GM12878 (cell line): ENCODE measurements around the gene PPIG. TPM values are rescaled to one million over a fixed set of nuclear protein-coding genes. Genes with fewer than 3 reads are reported as not detected.
"Not testable (repeated sequence)": the region's sequence is repeated elsewhere in the genome, so short reads cannot be mapped to it uniquely, and the experiment has no call there.

Experiments used
- ATAC-seq: fragments of 200-7000 bp; cut with Tn5 transposase; 3 replicates; pipeline ENCODE4 v1.9.1; 2020; ENCODE audit warnings: mild to moderate bottlenecking, moderate library complexity
- BruUV-seq: library from RNA; stranded (reverse); fragments of 400-500 nt; replicated peaks from 2 replicates; lab custom pipeline; 2021; lab: Mats Ljungman, UMichigan
- CTCF ChIA-PET: fragments of 300-600 bp; sonication (Branson Sonifier 250); formaldehyde crosslinking; extraction: SDS; loops from one replicate; lab custom pipeline; 2021; ENCODE audit warnings: inconsistent platforms; lab: Yijun Ruan, JAX
- POLR2A ChIA-PET: fragments of 350-600 bp; formaldehyde crosslinking; extraction: SDS; loops from one replicate; lab custom pipeline; 2021; ENCODE audit warnings: inconsistent platforms; lab: Charles Lee
- RAD21 ChIA-PET: fragments of 300-600 bp; sonication (Branson Sonifier 250); formaldehyde crosslinking; loops from one replicate; lab custom pipeline; 2023; ENCODE audit warnings: antibody characterized with exemption; ENCODE audit not compliant: unreplicated experiment; lab: Charles Lee
- SMC1A ChIA-PET: fragments of 300-600 bp; sonication (Branson Sonifier 250); formaldehyde crosslinking; loops from one replicate; lab custom pipeline; 2023; ENCODE audit not compliant: unreplicated experiment, uncharacterized antibody; lab: Charles Lee
- DNase-seq: peaks from one replicate; pipeline ENCODE4 v3.0.0-alpha.2; 2011; ENCODE audit warnings: low read depth, low spot score
- FAIRE-seq: peaks from 3 replicates; lab custom pipeline; 2011; peaks lifted over from hg19 to GRCh38; lab: Jason Lieb, UNC
- H2AFZ ChIP-seq: 2 replicates; pipeline ENCODE4 v1.6.0; 2011; ENCODE audit warnings: low read depth, low read length, control low read depth; ENCODE audit not compliant: control insufficient read depth
- H3K27ac ChIP-seq: 2 replicates; pipeline ENCODE4 v1.5.1; 2011; ENCODE audit warnings: control low read depth; ENCODE audit not compliant: control insufficient read depth, insufficient read depth
- H3K27me3 ChIP-seq, 2 experiments: replicated peaks in 1 of 2; 2 replicates each; pipeline versions ENCODE4 v1.6.0 to v1.6.1; 2011; ENCODE audit warnings: low read length in 1 of 2; ENCODE audit not compliant: control insufficient read depth in 2 of 2, insufficient read depth in 2 of 2
- H3K36me3 ChIP-seq, 2 experiments: 2 replicates each; pipeline ENCODE4 v1.5.1; 2011; ENCODE audit warnings: low read length in 1 of 2; ENCODE audit not compliant: control insufficient read depth in 2 of 2, insufficient read depth in 2 of 2
- H3K4me1 ChIP-seq: 2 replicates; pipeline ENCODE4 v1.6.1; 2011; ENCODE audit warnings: mild to moderate bottlenecking, low read length, moderate library complexity, mixed read lengths; ENCODE audit not compliant: control insufficient read depth, insufficient read depth
- H3K4me2 ChIP-seq: 2 replicates; pipeline ENCODE4 v1.6.0; 2011; ENCODE audit warnings: control low read depth; ENCODE audit not compliant: control insufficient read depth, insufficient read depth
- H3K4me3 ChIP-seq: fragments of 200-600 bp; sonication (generic); 2 replicates; pipeline ENCODE4 v1.5.1; 2016
- H3K79me2 ChIP-seq: 2 replicates; pipeline ENCODE4 v1.6.0; 2011; ENCODE audit warnings: low read length; ENCODE audit not compliant: control insufficient read depth, insufficient read depth
- H3K9ac ChIP-seq: 2 replicates; pipeline ENCODE4 v1.8.0; 2011; ENCODE audit warnings: low read length, control low read depth, mixed read lengths; ENCODE audit not compliant: control insufficient read depth, insufficient read depth
- H3K9me3 ChIP-seq: replicated peaks from 3 replicates; pipeline ENCODE4 v1.5.1; 2011; ENCODE audit warnings: mild to moderate bottlenecking, low read length; ENCODE audit not compliant: control insufficient read depth, insufficient read depth
- H4K20me1 ChIP-seq: 2 replicates; pipeline ENCODE4 v1.6.0; 2011; ENCODE audit not compliant: control insufficient read depth, insufficient read depth
- EP300 ChIP-seq, 2 experiments: fragments of 150-350 bp in 1 of 2; IDR thresholded peaks; 2 replicates each; pipeline ENCODE4 v1.6.1; 2011 to 2012; ENCODE audit warnings: low read depth in 2 of 2, low read length in 2 of 2, borderline replicate concordance in 1 of 2, improper control_type of control experiment in 1 of 2, inconsistent platforms in 1 of 2; ENCODE audit not compliant: control insufficient read depth in 1 of 2
- EZH2 ChIP-seq: IDR thresholded peaks from 2 replicates; pipeline ENCODE4 v1.6.1; 2012; ENCODE audit warnings: low read depth, mild to moderate bottlenecking, control low read depth, inconsistent platforms, low read length, borderline replicate concordance; ENCODE audit not compliant: control insufficient read depth
- FOXK2 ChIP-seq: fragments of 450-650 bp; IDR thresholded peaks from 2 replicates; pipeline ENCODE4 v1.6.1; 2017; ENCODE audit warnings: mild to moderate bottlenecking, moderate library complexity
- GABPA ChIP-seq: IDR thresholded peaks from 2 replicates; pipeline ENCODE4 v1.6.1; 2014; ENCODE audit warnings: antibody characterized with exemption, low read depth, mild to moderate bottlenecking, inconsistent platforms
- IKZF2 ChIP-seq, 2 experiments: fragments of 450-650 bp; IDR thresholded peaks; 2 replicates each; pipeline ENCODE4 v1.6.1; 2017; ENCODE audit warnings: mild to moderate bottlenecking in 2 of 2, moderate library complexity in 2 of 2
- KLF5 ChIP-seq: fragments of 450-650 bp; IDR thresholded peaks from 2 replicates; pipeline ENCODE4 v1.6.1; 2014; ENCODE audit warnings: mild to moderate bottlenecking; ENCODE audit not compliant: partially characterized antibody
- NR2C2 ChIP-seq: IDR thresholded peaks from 2 replicates; pipeline ENCODE4 v1.6.1; 2011; ENCODE audit warnings: borderline replicate concordance, low read depth; ENCODE audit not compliant: control insufficient read depth, insufficient read length
- PML ChIP-seq: IDR thresholded peaks from 2 replicates; pipeline ENCODE4 v1.6.1; 2012; ENCODE audit warnings: low read length, inconsistent platforms
- RAD51 ChIP-seq: fragments of 450-650 bp; IDR thresholded peaks from 2 replicates; pipeline ENCODE4 v1.6.1; 2016; ENCODE audit warnings: moderate library complexity, mild to moderate bottlenecking, inconsistent platforms
- RB1 ChIP-seq: fragments of 450-650 bp; formaldehyde crosslinking; IDR thresholded peaks from 2 replicates; pipeline ENCODE4 v1.6.1; 2017; ENCODE audit warnings: mild to moderate bottlenecking, borderline replicate concordance
- RUNX3 ChIP-seq: IDR thresholded peaks from 2 replicates; pipeline ENCODE4 v1.6.1; 2012; ENCODE audit warnings: low read length, inconsistent platforms
- SMAD1 ChIP-seq: fragments of 450-650 bp; IDR thresholded peaks from 2 replicates; pipeline ENCODE4 v1.6.1; 2018; ENCODE audit warnings: mild to moderate bottlenecking, low read depth; ENCODE audit not compliant: partially characterized antibody
- STAT1 ChIP-seq: fragments of 450-650 bp; conservative IDR thresholded peaks from 2 replicates; pipeline ENCODE4 v1.6.1; 2014; ENCODE audit warnings: antibody characterized with exemption, mild to moderate bottlenecking
- WGBS: methylation state at CpG from one replicate; pipeline ENCODE4 v1.1.6; 2016; ENCODE audit warnings: low lambda C conversion rate; ENCODE audit not compliant: insufficient replicate concordance, insufficient coverage; ENCODE audit errors: missing lambda C conversion rate; 5-methylcytosine and 5-hydroxymethylcytosine counted together
- in situ Hi-C: fragments of 300-500 bp; cut with MboI; formaldehyde crosslinking; loops from 9 replicates; pipeline ENCODE4 v1.14.3; 2018; ENCODE audit warnings: mixed read lengths
- intact Hi-C: fragments of 100-400 bp; cut with micrococcal nuclease; formaldehyde crosslinking; loops from one replicate; pipeline ENCODE4 v1.14.2; 2022; ENCODE audit not compliant: unreplicated experiment
- polyA plus RNA-seq, 11 experiments: library from polyadenylated mRNA; depleted of rRNA in 4 of 11; unstranded in 6 of 11; stranded (reverse) in 5 of 11; fragments of >200 nt; fragmentation: Nextera tagmentation in 4 of 11; fragmentation: Illumina TruSeq in 1 of 11; extraction: Ambion mirVana in 4 of 11; extraction: Trizol in 1 of 11; gene quantifications; 1 replicate in 1 of 11; 2 replicates in 10 of 11; pipeline versions ENCODE4 v1.2.1 to v1.2.3, GENCODE V29; 2011 to 2016; ENCODE audit warnings: inconsistent platforms in 2 of 11, missing spikeins in 2 of 11, low read depth in 1 of 11
- total RNA-seq, 4 experiments: library from RNA; depleted of rRNA in 3 of 4; stranded (reverse); fragments of >200 nt in 3 of 4; fragmentation: Illumina TruSeq in 1 of 4; extraction: Trizol in 1 of 4; gene quantifications; 2 replicates each; pipeline versions ENCODE4 v1.2.1 to v1.2.3, GENCODE V29; 2013 to 2021
- TF ChIP-seq, protein P1 (sequence below): fragments of 450-650 bp; IDR thresholded peaks from 2 replicates; pipeline ENCODE4 v1.6.1; 2017; ENCODE audit warnings: low read depth, mild to moderate bottlenecking, moderate library complexity
- TF ChIP-seq, protein P2 (sequence below): IDR thresholded peaks from 2 replicates; pipeline ENCODE4 v1.6.1; 2012; ENCODE audit warnings: low read length, inconsistent platforms

The PPIG gene
- total and polyA plus RNA-seq, 10 of the 15 experiments (the other 5 are each of a cell fraction or from before 2014, with no cell fraction given), result 22.3 to 147 (median 95.2) TPM

- RAD21 ChIA-PET, result interaction anchor here (0.6 kb wide), 2 partner anchors 86 to 268 kb away, joined by 3 read pairs; no protein-coding TSS in a partner anchor
- intact Hi-C loops, result no loop called here
- Histone ChIP-seq H3K4me1 (no peaks in the 10 kb centered on the region), H4K20me1 (no peaks in the 10 kb centered on the region), H3K27me3 (no peaks in the 10 kb centered on the region), H3K27ac (no peak overlapping the region), H2AFZ (no peak overlapping the region), H3K4me2 (no peak overlapping the region), H3K9me3 (no peaks in the 10 kb centered on the region)
- no peak for ATAC-seq
- POLR2A ChIA-PET, result interaction anchor here (1.3 kb wide), 1 partner anchor 8 kb away, joined by 3 read pairs; no protein-coding TSS in a partner anchor
- FAIRE-seq, result no peak
- TF ChIP-seq PML, result no peak
- TF ChIP-seq EP300 (IDR thresholded peaks at IDR 0.05; ENCODE audit: borderline replicate concordance in 1 of 2, control insufficient read depth in 1 of 2, low read depth in 2 of 2, low read length in 2 of 2), result no peak
- no peak for TF ChIP-seq RB1
- TF ChIP-seq NR2C2, result no peak
- no peak for TF ChIP-seq KLF5
- TF ChIP-seq STAT1, result no peak
- TF ChIP-seq GABPA, result no peak
- TF ChIP-seq RUNX3, result no peak
- TF ChIP-seq, protein P1, sequence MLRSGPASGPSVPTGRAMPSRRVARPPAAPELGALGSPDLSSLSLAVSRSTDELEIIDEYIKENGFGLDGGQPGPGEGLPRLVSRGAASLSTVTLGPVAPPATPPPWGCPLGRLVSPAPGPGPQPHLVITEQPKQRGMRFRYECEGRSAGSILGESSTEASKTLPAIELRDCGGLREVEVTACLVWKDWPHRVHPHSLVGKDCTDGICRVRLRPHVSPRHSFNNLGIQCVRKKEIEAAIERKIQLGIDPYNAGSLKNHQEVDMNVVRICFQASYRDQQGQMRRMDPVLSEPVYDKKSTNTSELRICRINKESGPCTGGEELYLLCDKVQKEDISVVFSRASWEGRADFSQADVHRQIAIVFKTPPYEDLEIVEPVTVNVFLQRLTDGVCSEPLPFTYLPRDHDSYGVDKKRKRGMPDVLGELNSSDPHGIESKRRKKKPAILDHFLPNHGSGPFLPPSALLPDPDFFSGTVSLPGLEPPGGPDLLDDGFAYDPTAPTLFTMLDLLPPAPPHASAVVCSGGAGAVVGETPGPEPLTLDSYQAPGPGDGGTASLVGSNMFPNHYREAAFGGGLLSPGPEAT, result no peak
- no peak for TF ChIP-seq EZH2
- TF ChIP-seq RAD51, result no peak
- TF ChIP-seq, protein P2, sequence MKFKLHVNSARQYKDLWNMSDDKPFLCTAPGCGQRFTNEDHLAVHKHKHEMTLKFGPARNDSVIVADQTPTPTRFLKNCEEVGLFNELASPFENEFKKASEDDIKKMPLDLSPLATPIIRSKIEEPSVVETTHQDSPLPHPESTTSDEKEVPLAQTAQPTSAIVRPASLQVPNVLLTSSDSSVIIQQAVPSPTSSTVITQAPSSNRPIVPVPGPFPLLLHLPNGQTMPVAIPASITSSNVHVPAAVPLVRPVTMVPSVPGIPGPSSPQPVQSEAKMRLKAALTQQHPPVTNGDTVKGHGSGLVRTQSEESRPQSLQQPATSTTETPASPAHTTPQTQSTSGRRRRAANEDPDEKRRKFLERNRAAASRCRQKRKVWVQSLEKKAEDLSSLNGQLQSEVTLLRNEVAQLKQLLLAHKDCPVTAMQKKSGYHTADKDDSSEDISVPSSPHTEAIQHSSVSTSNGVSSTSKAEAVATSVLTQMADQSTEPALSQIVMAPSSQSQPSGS, result no peak
- TF ChIP-seq IKZF2 (IDR thresholded peaks at IDR 0.05), result no peak
- TF ChIP-seq SMAD1, result no peak
- no peak for TF ChIP-seq FOXK2
- TF ChIP-seq, all 136 proteins: peak for 0
- 57% methylated on average over 3 of the region's 3 CpGs for WGBS
- CTCF ChIA-PET, result interaction anchor here (1.0 to 1.1 kb wide), 2 partner anchors 8 to 12 kb away, joined by 3 read pairs; no protein-coding TSS in a partner anchor
- H3K36me3 ChIP-seq, result no peaks in the 10 kb centered on the region
- in situ Hi-C loops, result no loop called here
- no peak for DNase-seq
- H3K79me2 ChIP-seq, result no peaks in the 10 kb centered on the region
- no peak overlapping the region for H3K4me3 ChIP-seq
- BruUV-seq, result no TSS peak
- no peak overlapping the region for H3K9ac ChIP-seq
- SMC1A ChIA-PET, result interaction anchor here (0.9 kb wide), 2 partner anchors 9 kb away, joined by 3 read pairs; no protein-coding TSS in a partner anchor
Observed at GRCh38 chr2:169684135-169684565, 100.0 kb downstream of the PPIG start.

- H3K27ac ChIP-seq, in situ Hi-C loops: not testable (repeated sequence)
- WGBS, result 67% methylated on average over 2 of the region's 2 CpGs
Observed at GRCh38 chr2:169684712-169685111, 100.6 kb downstream of the PPIG start.

More at GRCh38 chr2:169684712-169685111, 100.6 kb downstream of the PPIG start:
- H3K36me3 ChIP-seq, H3K79me2 ChIP-seq, H3K27me3 ChIP-seq, BruUV-seq, H2AFZ ChIP-seq, H3K4me3 ChIP-seq, FAIRE-seq, H4K20me1 ChIP-seq, H3K4me2 ChIP-seq, H3K4me1 ChIP-seq, H3K9me3 ChIP-seq, intact Hi-C loops, DNase-seq, H3K9ac ChIP-seq, ATAC-seq: not testable (repeated sequence)
- ChIA-PET RAD21 (interaction anchor here (1.5 kb wide), 1 partner anchor 14 kb away, joined by 3 read pairs; no protein-coding TSS in a partner anchor), POLR2A (interaction anchor here (1.3 kb wide), 1 partner anchor 8 kb away, joined by 3 read pairs; no protein-coding TSS in a partner anchor), SMC1A (interaction anchor here (0.9 kb wide), 1 partner anchor 8 kb away, joined by 3 read pairs; no protein-coding TSS in a partner anchor), CTCF (interaction anchor here (1.1 kb wide), 1 partner anchor 11 kb away, joined by 3 read pairs; no protein-coding TSS in a partner anchor)
